ENCODE results near the gene CEACAM6.
"Not testable (repeated sequence)": the region's sequence is repeated elsewhere in the genome, so short reads cannot be mapped to it uniquely, and the experiment has no call there.

Gene CEACAM6

DNA sequence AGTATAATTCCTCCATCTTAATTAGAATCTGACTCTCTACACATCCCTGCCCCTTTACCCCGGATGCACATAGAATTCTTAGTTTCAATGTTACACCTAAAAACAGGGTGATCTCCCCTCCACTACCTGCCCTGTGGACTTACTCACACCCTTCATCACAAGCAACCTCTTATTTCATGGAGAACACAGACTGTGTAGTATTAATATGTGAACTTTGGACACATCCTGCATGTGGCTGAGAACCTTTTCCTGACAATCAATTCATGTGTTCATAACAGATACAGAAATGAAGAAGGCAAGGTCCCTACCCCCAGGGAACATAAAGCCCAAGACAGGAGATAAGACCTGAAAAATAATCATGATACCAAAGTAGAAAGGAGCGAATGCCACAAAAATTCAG lies 11.8 kb downstream of the CEACAM6 start:
- Histone ChIP-seq H3K79me2 (ENCODE audit: insufficient read depth, low read length) (no peaks in the 10 kb centered on the region), H4K20me1 (ENCODE audit: insufficient read depth, low read length) (no peaks in the 10 kb centered on the region), H2AFZ (ENCODE audit: low read length) (no peak overlapping the region), H3K4me2 (ENCODE audit: low read length) (no peak overlapping the region), H3K27me3 (ENCODE audit: insufficient read depth, low read length) (no peaks in the 10 kb centered on the region), H3K9ac (ENCODE audit: low read length) (no peak overlapping the region), H3K27ac (ENCODE audit: low read depth, low read length, poor library complexity, severe bottlenecking) (no peak overlapping the region), H3K36me3 (ENCODE audit: insufficient read depth, low read length) (no peaks in the 10 kb centered on the region), H3K9me2 (ENCODE audit: low read depth, low read length) (no peaks in the 10 kb centered on the region), H3F3A (ENCODE audit: insufficient read depth, low read length) (no peaks in the 10 kb centered on the region), H3K4me3 (ENCODE audit: low read depth, low read length, poor library complexity, severe bottlenecking) (no peak overlapping the region), H3K9me3 (ENCODE audit: low read length) (no peaks in the 10 kb centered on the region), H3K4me1 (ENCODE audit: insufficient read depth, low read length, severe bottlenecking) (no peaks in the 10 kb centered on the region)
- TF ChIP-seq EZH2 (IDR thresholded peaks at IDR 0.05; ENCODE audit: borderline replicate concordance, low read length), result no peak
- TF ChIP-seq, protein P1, sequence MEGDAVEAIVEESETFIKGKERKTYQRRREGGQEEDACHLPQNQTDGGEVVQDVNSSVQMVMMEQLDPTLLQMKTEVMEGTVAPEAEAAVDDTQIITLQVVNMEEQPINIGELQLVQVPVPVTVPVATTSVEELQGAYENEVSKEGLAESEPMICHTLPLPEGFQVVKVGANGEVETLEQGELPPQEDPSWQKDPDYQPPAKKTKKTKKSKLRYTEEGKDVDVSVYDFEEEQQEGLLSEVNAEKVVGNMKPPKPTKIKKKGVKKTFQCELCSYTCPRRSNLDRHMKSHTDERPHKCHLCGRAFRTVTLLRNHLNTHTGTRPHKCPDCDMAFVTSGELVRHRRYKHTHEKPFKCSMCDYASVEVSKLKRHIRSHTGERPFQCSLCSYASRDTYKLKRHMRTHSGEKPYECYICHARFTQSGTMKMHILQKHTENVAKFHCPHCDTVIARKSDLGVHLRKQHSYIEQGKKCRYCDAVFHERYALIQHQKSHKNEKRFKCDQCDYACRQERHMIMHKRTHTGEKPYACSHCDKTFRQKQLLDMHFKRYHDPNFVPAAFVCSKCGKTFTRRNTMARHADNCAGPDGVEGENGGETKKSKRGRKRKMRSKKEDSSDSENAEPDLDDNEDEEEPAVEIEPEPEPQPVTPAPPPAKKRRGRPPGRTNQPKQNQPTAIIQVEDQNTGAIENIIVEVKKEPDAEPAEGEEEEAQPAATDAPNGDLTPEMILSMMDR (IDR thresholded peaks at IDR 0.05; ENCODE audit: low read length), result no peak

DNA sequence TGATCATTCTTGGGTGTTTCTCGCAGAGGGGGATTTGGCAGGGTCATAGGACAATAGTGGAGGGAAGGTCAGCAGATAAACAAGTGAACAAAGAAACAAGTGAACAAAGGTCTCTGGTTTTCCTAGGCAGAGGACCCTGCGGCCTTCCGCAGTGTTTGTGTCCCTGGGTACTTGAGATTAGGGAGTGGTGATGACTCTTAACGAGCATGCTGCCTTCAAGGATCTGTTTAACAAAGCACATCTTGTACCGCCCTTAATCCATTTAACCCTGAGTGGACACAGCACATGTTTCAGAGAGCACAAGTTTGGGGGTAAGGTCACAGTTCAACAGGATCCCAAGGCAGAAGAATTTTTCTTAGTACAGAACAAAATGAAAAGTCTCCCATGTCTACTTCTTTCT lies 12.8 kb downstream of the CEACAM6 start:
- H4K20me1 ChIP-seq (ENCODE audit: insufficient read depth, low read length); H3K9me3 ChIP-seq (ENCODE audit: low read length); H3K4me3 ChIP-seq (ENCODE audit: low read depth, low read length, poor library complexity, severe bottlenecking); H3K9me2 ChIP-seq (ENCODE audit: low read depth, low read length); H2AFZ ChIP-seq (ENCODE audit: low read length); H3K27ac ChIP-seq (ENCODE audit: low read depth, low read length, poor library complexity, severe bottlenecking); H3K4me2 ChIP-seq (ENCODE audit: low read length); H3K27me3 ChIP-seq (ENCODE audit: insufficient read depth, low read length); H3F3A ChIP-seq (ENCODE audit: insufficient read depth, low read length); H3K36me3 ChIP-seq (ENCODE audit: insufficient read depth, low read length); H3K9ac ChIP-seq (ENCODE audit: low read length); H3K79me2 ChIP-seq (ENCODE audit: insufficient read depth, low read length); H3K4me1 ChIP-seq (ENCODE audit: insufficient read depth, low read length, severe bottlenecking): not testable (repeated sequence)

DNA sequence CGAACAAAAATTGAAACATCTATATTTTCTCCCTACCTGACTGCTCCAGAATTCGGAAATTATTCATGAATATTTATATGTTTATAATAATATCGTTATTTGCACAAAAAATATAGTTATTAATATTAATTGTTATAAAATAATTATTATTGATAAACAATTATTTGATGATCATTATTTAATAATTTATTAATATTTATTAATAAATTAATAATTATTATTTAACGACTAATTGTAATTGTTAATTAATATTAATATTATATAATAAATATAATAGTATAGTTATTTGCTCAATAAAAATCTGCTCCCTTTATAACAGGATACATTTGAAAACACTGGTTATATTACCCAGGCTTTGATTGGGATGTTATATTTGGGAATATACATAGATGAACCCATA lies 14.3 kb downstream of the CEACAM6 start:
- Histone ChIP-seq H3K4me2 (ENCODE audit: low read length) (no peak overlapping the region), H3K79me2 (ENCODE audit: insufficient read depth, low read length) (no peaks in the 10 kb centered on the region), H3K9me3 (ENCODE audit: low read length) (no peaks in the 10 kb centered on the region), H3K27ac (ENCODE audit: low read depth, low read length, poor library complexity, severe bottlenecking) (no peak overlapping the region), H4K20me1 (ENCODE audit: insufficient read depth, low read length) (no peaks in the 10 kb centered on the region), H3K9me2 (ENCODE audit: low read depth, low read length) (no peaks in the 10 kb centered on the region), H3K36me3 (ENCODE audit: insufficient read depth, low read length) (no peaks in the 10 kb centered on the region), H2AFZ (ENCODE audit: low read length) (no peak overlapping the region), H3K9ac (ENCODE audit: low read length) (no peak overlapping the region), H3K4me3 (ENCODE audit: low read depth, low read length, poor library complexity, severe bottlenecking) (no peak overlapping the region), H3K27me3 (ENCODE audit: insufficient read depth, low read length) (no peaks in the 10 kb centered on the region), H3K4me1 (ENCODE audit: insufficient read depth, low read length, severe bottlenecking) (no peaks in the 10 kb centered on the region), H3F3A (ENCODE audit: insufficient read depth, low read length) (no peaks in the 10 kb centered on the region)
- TF ChIP-seq, protein P1 (IDR thresholded peaks at IDR 0.05; ENCODE audit: low read length), result no peak
- no peak for TF ChIP-seq EZH2 (IDR thresholded peaks at IDR 0.05; ENCODE audit: borderline replicate concordance, low read length)

DNA sequence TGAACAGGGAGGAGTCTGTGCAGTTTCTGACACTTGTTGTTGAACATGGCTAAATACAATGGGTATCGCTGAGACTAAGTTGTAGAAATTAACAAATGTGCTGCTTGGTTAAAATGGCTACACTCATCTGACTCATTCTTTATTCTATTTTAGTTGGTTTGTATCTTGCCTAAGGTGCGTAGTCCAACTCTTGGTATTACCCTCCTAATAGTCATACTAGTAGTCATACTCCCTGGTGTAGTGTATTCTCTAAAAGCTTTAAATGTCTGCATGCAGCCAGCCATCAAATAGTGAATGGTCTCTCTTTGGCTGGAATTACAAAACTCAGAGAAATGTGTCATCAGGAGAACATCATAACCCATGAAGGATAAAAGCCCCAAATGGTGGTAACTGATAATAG lies 16.1 kb downstream of the CEACAM6 start:
- H3F3A ChIP-seq (ENCODE audit: insufficient read depth, low read length), result no peaks in the 10 kb centered on the region
- H4K20me1 ChIP-seq (ENCODE audit: insufficient read depth, low read length), result no peaks in the 10 kb centered on the region
- H3K4me1 ChIP-seq (ENCODE audit: insufficient read depth, low read length, severe bottlenecking), result no peaks in the 10 kb centered on the region
- no peaks in the 10 kb centered on the region for H3K27me3 ChIP-seq (ENCODE audit: insufficient read depth, low read length)
- H3K36me3 ChIP-seq (ENCODE audit: insufficient read depth, low read length), result no peaks in the 10 kb centered on the region
- H3K27ac ChIP-seq (ENCODE audit: low read depth, low read length, poor library complexity, severe bottlenecking), result no peak overlapping the region
- H3K9me3 ChIP-seq (ENCODE audit: low read length), result no peaks in the 10 kb centered on the region
- TF ChIP-seq EZH2 (IDR thresholded peaks at IDR 0.05; ENCODE audit: borderline replicate concordance, low read length), result no peak
- TF ChIP-seq, protein P1 (IDR thresholded peaks at IDR 0.05; ENCODE audit: low read length), result no peak
- no peak overlapping the region for H3K4me2 ChIP-seq (ENCODE audit: low read length)
- no peak overlapping the region for H3K9ac ChIP-seq (ENCODE audit: low read length)
- H3K79me2 ChIP-seq (ENCODE audit: insufficient read depth, low read length), result no peaks in the 10 kb centered on the region
- H3K9me2 ChIP-seq (ENCODE audit: low read depth, low read length), result no peaks in the 10 kb centered on the region
- no peak overlapping the region for H3K4me3 ChIP-seq (ENCODE audit: low read depth, low read length, poor library complexity, severe bottlenecking)
- H2AFZ ChIP-seq (ENCODE audit: low read length), result no peak overlapping the region
